OCI-LY1 (cell line): ENCODE measurements around the gene SEMA3F.

Source experiments
- EZH2 ChIP-seq: fragments of 200-600 bp; sonication (generic), shearing (Covaris generic); IDR thresholded peaks from 2 replicates; pipeline ENCODE4 v1.8.0; 2017; ENCODE audit warnings: borderline replicate concordance, mixed run types, mild to moderate bottlenecking, antibody characterized with exemption, low read length, moderate library complexity, mixed read lengths
- TF ChIP-seq, protein P1 (sequence below): fragments of 200-600 bp; sonication (generic), shearing (Covaris generic); IDR thresholded peaks from 2 replicates; pipeline ENCODE4 v1.5.1; 2017; ENCODE audit warnings: mild to moderate bottlenecking, antibody characterized with exemption, low read length, moderate library complexity, mixed read lengths

GRCh38 chr3:50124800-50125178 lies 30.3 kb upstream of the SEMA3F start:
- TF ChIP-seq, protein P1, sequence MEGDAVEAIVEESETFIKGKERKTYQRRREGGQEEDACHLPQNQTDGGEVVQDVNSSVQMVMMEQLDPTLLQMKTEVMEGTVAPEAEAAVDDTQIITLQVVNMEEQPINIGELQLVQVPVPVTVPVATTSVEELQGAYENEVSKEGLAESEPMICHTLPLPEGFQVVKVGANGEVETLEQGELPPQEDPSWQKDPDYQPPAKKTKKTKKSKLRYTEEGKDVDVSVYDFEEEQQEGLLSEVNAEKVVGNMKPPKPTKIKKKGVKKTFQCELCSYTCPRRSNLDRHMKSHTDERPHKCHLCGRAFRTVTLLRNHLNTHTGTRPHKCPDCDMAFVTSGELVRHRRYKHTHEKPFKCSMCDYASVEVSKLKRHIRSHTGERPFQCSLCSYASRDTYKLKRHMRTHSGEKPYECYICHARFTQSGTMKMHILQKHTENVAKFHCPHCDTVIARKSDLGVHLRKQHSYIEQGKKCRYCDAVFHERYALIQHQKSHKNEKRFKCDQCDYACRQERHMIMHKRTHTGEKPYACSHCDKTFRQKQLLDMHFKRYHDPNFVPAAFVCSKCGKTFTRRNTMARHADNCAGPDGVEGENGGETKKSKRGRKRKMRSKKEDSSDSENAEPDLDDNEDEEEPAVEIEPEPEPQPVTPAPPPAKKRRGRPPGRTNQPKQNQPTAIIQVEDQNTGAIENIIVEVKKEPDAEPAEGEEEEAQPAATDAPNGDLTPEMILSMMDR: no peak
- no peak for TF ChIP-seq EZH2
